Lower leg skin (tissue), 3 donors: ENCODE results near the gene CLCA2.

Experiments
- POLR2A ChIP-seq, 2 donors: fragments of 450-650 bp; IDR thresholded peaks; one replicate each; pipeline ENCODE4 v1.6.1; 2016 to 2017; ENCODE audit warnings: antibody characterized with exemption in 2 of 2, mild to moderate bottlenecking in 1 of 2, moderate library complexity in 1 of 2
- TF ChIP-seq, protein P1 (sequence below), 3 donors: fragments of 450-650 bp; IDR thresholded peaks; one replicate each; pipeline ENCODE4 v1.5.1; 2016; ENCODE audit warnings: antibody characterized with exemption in 3 of 3, mild to moderate bottlenecking in 3 of 3, moderate library complexity in 2 of 3

DNA sequence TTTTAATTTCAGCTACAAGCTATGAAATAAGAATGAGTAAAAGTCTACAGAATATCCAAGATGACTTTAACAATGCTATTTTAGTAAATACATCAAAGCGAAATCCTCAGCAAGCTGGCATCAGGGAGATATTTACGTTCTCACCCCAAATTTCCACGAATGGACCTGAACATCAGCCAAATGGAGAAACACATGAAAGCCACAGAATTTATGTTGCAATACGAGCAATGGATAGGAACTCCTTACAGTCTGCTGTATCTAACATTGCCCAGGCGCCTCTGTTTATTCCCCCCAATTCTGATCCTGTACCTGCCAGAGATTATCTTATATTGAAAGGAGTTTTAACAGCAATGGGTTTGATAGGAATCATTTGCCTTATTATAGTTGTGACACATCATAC is 31.1 kb downstream of the CLCA2 start:
- TF ChIP-seq, protein P1, sequence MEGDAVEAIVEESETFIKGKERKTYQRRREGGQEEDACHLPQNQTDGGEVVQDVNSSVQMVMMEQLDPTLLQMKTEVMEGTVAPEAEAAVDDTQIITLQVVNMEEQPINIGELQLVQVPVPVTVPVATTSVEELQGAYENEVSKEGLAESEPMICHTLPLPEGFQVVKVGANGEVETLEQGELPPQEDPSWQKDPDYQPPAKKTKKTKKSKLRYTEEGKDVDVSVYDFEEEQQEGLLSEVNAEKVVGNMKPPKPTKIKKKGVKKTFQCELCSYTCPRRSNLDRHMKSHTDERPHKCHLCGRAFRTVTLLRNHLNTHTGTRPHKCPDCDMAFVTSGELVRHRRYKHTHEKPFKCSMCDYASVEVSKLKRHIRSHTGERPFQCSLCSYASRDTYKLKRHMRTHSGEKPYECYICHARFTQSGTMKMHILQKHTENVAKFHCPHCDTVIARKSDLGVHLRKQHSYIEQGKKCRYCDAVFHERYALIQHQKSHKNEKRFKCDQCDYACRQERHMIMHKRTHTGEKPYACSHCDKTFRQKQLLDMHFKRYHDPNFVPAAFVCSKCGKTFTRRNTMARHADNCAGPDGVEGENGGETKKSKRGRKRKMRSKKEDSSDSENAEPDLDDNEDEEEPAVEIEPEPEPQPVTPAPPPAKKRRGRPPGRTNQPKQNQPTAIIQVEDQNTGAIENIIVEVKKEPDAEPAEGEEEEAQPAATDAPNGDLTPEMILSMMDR (IDR thresholded peaks at IDR 0.05), result no peak
- TF ChIP-seq POLR2A (IDR thresholded peaks at IDR 0.05), result no peak
